Nucleus accumbens (tissue), 56 donors: ENCODE results near the gene BRD2.
"Not testable (repeated sequence)": the region's sequence is repeated elsewhere in the genome, so short reads cannot be mapped to it uniquely, and the experiment has no call there.

Experiments used
- DNase-seq, 56 donors: peaks; one replicate each; lab custom pipeline; 2025; lab: John Stamatoyannopoulos, UW

Gene BRD2

GRCh38 chr6:32968093-32968866 is at the start of gene BRD2:
Gene BRD2 (plus strand): TSS chr6:32968594. CDS start chr6:32972899, 4,305 bp downstream.
- peak; percentile 56 to 99 (median 96) for DNase-seq

- no peak for DNase-seq
These were observed 47.7 kb upstream of the BRD2 start for GRCh38 chr6:32920715-32921114.

DNA sequence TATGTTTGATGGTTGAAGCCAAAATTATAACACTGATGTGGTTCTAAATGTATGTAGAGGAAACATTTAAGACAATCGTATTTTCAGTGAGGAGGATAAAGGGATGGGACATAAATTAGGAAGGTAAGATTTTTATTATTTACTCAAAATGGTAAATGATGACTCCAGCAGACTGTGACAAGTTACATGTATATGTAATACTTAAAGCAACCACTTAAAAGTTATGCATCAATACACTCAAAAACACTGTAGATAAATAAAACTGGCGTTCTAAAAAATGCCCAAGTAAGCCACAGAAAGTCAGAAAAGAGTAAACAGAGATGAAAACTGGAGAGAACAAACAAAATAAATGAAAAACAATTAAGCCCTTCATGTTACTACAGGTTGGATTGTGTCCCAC is 46.3 kb upstream of the BRD2 start:
- no peak for DNase-seq

GRCh38 chr6:32931211-32931610 is 37.2 kb upstream of the BRD2 start:
- no peak for DNase-seq

- DNase-seq = no peak
These were observed 36.1 kb upstream of the BRD2 start for GRCh38 chr6:32932132-32932868.

DNA sequence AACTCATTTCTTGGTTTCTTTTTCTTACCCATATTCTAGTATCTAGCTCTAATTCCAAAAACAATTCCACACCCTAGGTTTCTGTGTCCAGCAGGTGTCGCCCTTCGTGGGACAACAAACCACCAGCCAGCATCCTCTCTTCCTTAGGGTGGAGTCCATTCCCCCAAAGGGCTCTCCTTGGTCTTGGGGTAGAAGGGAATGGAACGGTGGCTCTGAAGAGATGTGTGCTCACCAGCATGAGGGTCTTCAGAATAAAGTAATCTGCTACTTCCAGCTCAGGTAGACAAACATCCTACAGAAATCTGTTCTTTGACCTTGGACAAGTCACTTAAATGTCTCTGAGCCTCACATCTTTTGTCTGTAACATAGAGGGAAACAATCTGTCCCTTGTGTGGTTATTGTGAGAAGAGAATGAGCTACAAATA is 34.7 kb upstream of the BRD2 start:
- DNase-seq = peak in 42 of 56 donors; percentile 6 to 81 (median 43)

DNA sequence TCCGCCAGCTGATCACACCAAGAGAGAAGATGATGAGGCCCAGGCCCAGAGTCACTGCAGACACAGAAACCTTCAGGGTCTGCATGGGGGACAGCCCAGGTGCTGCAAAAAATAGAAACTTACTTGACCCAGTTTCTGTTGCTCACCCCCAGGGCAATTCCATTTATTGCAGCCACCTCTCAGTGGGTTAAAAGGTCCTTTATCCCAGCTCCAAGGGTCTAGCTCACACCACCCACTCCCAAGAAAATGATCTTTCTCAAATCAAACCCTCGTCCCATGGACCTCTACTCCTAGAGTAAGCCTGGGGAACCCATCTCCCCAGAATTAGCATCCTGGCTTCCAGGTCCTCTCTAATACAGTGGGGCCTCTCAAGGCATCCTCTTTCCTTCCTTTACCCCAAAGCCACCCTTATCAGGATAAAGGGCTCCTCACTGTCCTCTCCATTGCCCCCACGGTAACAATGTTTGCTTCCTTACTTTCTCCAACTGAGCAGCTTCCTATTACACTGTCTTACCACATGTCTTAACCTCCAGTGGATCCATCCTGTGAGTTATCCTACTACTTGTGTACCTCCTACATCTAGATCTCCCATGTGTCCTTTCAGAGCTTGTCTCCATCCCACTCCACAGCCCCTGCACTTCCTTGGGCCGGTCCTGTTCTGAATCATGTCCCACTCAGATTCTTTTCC is 32.7 kb upstream of the BRD2 start:
- DNase-seq = no peak

- DNase-seq = peak in 1 of 56 donors; percentile 8
These were observed 31.9 kb upstream of the BRD2 start for GRCh38 chr6:32936239-32937152.

DNA sequence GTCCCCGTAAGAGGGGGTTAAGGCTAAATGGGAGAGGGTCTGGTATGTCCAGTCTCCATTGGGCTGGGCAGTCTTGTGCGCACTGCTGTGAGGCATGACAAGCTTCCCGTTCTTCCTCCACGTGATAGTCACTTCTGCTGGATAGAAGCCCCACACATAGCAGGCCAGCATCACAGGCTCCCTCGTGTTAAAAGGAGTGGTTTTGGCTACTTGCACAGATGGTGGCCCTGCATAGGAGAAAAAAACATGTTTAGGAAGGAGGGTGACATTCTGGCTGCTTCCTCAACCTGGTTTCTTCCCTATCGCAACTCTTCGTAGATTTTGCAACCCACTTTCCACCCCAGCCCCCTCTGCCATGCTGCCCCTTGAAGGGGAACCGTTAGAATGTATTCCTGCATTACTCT is 31.2 kb upstream of the BRD2 start:
- peak in 7 of 56 donors; percentile 5 to 28 (median 19) for DNase-seq

GRCh38 chr6:32938494-32938893 is 29.9 kb upstream of the BRD2 start:
- DNase-seq = no peak

GRCh38 chr6:32940656-32941213 is 27.7 kb upstream of the BRD2 start, which contains the start of gene HLA-DMB:
Gene HLA-DMB (minus strand): TSS chr6:32941028. CDS start chr6:32940807, 221 bp downstream.
- DNase-seq = peak in 26 of 56 donors; percentile 8 to 71 (median 27)

GRCh38 chr6:32941214-32941768 is 27.1 kb upstream of the BRD2 start:
- DNase-seq = peak in 1 of 56 donors; percentile 5

DNA sequence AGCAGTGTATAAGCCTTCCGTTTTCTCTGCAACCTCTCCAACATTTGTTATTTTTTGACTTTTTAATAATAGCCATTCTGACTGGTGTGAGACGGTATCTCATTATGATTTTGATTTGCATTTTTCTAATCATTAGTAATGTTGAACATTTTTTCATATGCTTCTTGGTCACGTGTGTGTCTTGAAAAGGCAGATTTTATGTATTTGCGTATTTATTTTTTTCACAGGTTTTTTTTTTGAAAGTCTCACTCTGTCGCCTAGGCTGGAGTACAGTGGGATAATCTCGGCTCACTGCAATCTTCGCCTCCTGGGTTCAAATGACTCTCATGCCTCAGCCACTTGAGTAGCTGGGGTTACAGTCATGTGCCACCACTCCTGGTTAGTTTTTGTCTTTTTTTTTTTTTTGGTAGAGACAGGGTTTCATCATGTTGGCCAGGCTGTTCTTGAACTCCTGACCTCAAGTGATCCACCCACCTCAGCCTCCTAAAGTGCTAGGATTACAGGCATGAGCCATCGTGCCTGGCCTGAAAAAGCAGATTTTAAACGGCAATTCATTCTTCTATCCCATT is 25.8 kb upstream of the BRD2 start:
- not testable (repeated sequence) for DNase-seq

GRCh38 chr6:32943864-32944649 is 24.3 kb upstream of the BRD2 start:
- DNase-seq = peak in 4 of 56 donors; percentile 8 to 19 (median 16)

DNA sequence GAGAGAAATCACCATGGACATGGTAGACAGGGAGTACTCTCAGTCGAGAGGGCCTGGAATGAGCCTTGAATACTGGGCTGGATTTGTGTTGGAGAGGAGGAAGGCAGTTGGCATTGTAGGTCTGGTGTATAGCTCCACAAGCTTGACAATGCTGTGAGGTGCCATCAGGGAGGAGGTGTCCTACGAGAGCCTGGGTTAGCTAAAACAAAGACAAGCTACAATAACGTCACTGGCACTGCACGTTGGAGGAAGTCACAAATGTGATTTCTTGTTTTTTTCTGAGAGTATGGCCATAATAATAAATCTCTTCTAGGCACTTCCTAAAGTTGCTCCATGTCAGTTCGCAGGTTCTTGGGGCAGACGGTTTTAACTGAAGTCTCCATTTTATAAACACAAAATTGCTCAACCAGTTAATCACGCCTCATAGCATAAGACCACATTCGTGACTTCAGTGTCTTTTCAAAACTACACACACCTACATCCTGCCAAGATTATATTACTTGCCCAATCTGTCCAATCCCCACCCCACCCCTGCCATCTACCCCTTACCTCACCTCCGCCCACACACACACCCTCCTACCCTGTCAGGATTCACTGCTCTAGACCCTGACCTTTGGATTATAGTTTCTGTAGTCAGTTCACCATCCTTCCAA is 23.2 kb upstream of the BRD2 start:
- DNase-seq = no peak

DNA sequence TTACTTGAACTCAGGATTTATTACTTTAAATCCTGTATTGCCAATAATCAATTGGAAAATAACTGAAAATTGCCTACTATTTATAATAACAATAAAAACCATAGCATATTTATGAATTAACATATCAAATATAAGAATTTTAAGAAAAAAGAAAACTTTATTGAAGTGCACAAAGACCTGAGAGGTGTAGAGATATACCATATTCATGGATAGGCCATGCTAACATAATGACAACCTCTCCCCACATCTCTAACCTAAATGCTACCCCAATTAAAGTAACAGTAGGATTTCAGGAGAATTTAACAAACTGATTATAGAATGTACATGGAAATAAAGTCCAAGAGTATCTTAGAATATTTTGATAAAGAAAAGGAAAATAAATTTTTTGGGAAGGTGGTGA is 22.4 kb upstream of the BRD2 start:
- no peak for DNase-seq

DNA sequence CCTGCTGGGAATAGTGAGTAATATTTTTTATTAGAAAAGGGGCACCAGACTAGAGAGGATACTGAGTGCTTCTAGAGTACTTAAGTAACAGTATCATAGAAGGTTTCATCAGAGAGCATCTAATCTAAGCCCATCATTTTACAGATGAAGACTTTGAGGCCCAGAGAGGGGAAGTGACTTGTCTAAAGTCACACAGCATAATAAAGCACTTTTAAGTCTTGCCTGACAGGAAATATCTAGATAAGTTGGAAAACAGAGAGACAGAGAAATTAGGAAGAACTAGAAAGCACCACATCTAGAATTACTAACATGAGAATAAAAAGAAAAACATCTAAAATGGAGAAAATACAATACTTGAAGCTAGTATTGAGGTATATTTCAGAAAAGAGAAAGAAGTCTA is 21.5 kb upstream of the BRD2 start:
- DNase-seq = no peak
